Measurements from ENCODE around the gene RABEP1. TPM values are rescaled to one million over a fixed set of nuclear protein-coding genes. Genes with fewer than 3 reads are reported as not detected.

RABEP1 gene
- total RNA-seq, 3 donors from 2014 or later (not counting 1 experiment from before 2014, with no cell fraction given): 44.1 to 64.0 (median 44.2) TPM

DNA sequence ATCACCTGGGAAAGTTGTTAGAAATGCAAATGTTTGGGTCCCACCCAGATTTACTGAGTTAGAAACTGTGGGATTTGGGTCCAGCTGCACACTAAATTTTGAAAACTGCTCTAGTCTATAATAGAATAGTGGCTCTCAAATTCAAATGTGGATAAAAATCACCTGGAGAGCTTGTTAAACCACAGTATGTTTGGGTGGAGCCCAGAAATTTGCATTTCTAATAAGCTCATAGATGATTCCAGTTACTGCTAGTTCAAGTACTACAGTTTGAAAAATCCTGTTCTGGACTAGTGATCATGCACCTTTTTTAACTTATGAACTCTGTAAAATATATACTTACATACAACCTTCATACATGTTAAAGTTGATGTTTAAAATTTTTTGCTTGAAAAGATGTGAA is 27.8 kb downstream of the RABEP1 start:
- Mint-ChIP-seq H3K36me3 (no peaks in the 10 kb centered on the region), H3K27me3 (ENCODE audit: low read depth in 2 of 2) (no peaks in the 10 kb centered on the region), H3K4me3 (no peak overlapping the region), H3K4me1 (peaks cover 18 to 52% of the 10 kb centered on the region in 2 donors), H3K9me3 (no peaks in the 10 kb centered on the region), H3K27ac (peak overlapping the region; percentile 53 to 79)
- intact Hi-C loops (cut with micrococcal nuclease): loop anchor here (10.0 kb wide), 1 partner anchor 65 kb away; no protein-coding TSS in a partner anchor
- H3K27me3 ChIP-seq (ENCODE audit: control insufficient read depth, insufficient read depth, low read length): no peaks in the 10 kb centered on the region
- peaks cover 5% of the 10 kb centered on the region for H3K4me1 ChIP-seq (ENCODE audit: control insufficient read depth, insufficient read depth, low read length)
- ATAC-seq: no peak
- H3K9me3 ChIP-seq (ENCODE audit: control insufficient read depth, insufficient read depth, low read length): no peaks in the 10 kb centered on the region
- TF ChIP-seq, protein P1, sequence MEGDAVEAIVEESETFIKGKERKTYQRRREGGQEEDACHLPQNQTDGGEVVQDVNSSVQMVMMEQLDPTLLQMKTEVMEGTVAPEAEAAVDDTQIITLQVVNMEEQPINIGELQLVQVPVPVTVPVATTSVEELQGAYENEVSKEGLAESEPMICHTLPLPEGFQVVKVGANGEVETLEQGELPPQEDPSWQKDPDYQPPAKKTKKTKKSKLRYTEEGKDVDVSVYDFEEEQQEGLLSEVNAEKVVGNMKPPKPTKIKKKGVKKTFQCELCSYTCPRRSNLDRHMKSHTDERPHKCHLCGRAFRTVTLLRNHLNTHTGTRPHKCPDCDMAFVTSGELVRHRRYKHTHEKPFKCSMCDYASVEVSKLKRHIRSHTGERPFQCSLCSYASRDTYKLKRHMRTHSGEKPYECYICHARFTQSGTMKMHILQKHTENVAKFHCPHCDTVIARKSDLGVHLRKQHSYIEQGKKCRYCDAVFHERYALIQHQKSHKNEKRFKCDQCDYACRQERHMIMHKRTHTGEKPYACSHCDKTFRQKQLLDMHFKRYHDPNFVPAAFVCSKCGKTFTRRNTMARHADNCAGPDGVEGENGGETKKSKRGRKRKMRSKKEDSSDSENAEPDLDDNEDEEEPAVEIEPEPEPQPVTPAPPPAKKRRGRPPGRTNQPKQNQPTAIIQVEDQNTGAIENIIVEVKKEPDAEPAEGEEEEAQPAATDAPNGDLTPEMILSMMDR (IDR thresholded peaks at IDR 0.05): no peak
- peaks cover 9% of the 10 kb centered on the region for H3K36me3 ChIP-seq (ENCODE audit: control insufficient read depth, insufficient read depth, low read length)
- no peak overlapping the region for H3K4me3 ChIP-seq (ENCODE audit: low read length)
- DNase-seq: no peak
- no peak overlapping the region for H3K27ac ChIP-seq (ENCODE audit: low read length)

DNA sequence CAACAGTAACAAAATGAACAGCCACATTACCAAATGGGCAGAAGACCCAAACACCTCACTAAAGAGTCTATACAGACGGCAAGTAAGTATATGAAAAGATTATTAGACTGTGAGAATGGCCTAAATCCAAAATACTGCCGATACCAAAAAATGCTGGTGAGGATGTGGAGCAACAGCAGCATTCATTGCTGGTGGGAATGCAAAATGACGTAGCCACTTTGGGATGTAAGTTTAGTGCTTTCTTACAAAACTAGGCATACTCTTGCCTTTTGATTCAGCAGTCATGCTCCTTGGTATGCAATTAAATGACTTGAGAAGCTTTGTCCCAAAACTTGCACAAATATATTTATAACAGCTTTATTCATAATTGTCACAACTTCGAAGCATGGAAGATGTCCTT is 43.8 kb downstream of the RABEP1 start:
- Mint-ChIP-seq H3K36me3 (no peaks in the 10 kb centered on the region), H3K4me3 (no peak overlapping the region), H3K27me3 (ENCODE audit: low read depth in 2 of 2) (no peaks in the 10 kb centered on the region), H3K9me3 (peaks cover 0 to 4% of the 10 kb centered on the region in 2 donors), H3K4me1 (peaks cover 42 to 43% of the 10 kb centered on the region in 2 donors), H3K27ac (peak overlapping the region in 1 of 2 donors; percentile 61)
- Histone ChIP-seq H3K9me3 (ENCODE audit: control insufficient read depth, insufficient read depth, low read length) (peaks cover 5% of the 10 kb centered on the region), H3K4me1 (ENCODE audit: control insufficient read depth, insufficient read depth, low read length) (peaks cover 9% of the 10 kb centered on the region), H3K4me3 (ENCODE audit: low read length) (no peak overlapping the region), H3K27ac (ENCODE audit: low read length) (no peak overlapping the region), H3K36me3 (ENCODE audit: control insufficient read depth, insufficient read depth, low read length) (no peaks in the 10 kb centered on the region), H3K27me3 (ENCODE audit: control insufficient read depth, insufficient read depth, low read length) (no peaks in the 10 kb centered on the region)
- intact Hi-C loops (cut with micrococcal nuclease): no loop called here
- 97% methylated on average over 4 of the region's 4 CpGs for WGBS (ENCODE audit: insufficient coverage)
- ATAC-seq (no peak), DNase-seq (no peak)
- TF ChIP-seq, protein P1 (IDR thresholded peaks at IDR 0.05): no peak

DNA sequence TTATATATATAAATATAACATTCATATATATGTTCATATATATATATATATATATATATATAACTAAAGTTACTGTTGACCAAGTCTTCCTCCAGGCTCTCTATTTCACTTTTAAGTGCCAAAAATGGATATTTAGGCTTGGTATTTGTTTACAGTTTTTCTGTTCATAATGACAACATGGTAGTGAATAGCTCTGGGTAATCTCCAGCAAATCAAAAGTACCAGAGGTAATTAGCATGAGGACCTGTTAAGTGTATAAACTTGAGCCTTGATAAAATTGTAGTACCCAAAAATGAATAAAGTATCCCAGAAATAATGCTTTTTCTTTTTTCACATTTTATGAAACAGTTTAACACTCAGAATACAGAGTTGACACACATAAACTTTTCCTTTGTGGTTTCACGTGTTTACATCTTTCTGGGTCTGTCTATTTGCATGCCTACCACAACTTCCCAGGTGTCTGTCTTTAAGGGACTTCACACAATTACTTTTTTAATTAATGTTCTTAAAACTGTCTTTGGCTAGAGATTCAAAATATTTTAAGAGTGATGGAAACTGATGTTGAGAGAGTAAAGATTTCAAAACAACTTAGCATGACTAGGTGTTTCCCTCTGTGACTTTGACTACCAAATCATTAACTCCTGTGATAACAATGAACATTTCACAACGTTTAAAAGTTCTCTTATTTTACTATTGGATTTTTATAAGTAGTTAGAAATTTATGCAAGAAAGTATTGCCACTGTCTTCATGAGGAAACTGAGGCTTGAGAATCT is 47.9 kb downstream of the RABEP1 start:
- Mint-ChIP-seq H3K36me3 (no peaks in the 10 kb centered on the region), H3K4me1 (peaks cover 38 to 53% of the 10 kb centered on the region in 2 donors), H3K27me3 (ENCODE audit: low read depth in 2 of 2) (no peaks in the 10 kb centered on the region), H3K4me3 (peak overlapping the region; percentile 28), H3K27ac (peak overlapping the region; percentile 64 to 81), H3K9me3 (no peaks in the 10 kb centered on the region)
- Histone ChIP-seq H3K9me3 (ENCODE audit: control insufficient read depth, insufficient read depth, low read length) (no peaks in the 10 kb centered on the region), H3K4me1 (ENCODE audit: control insufficient read depth, insufficient read depth, low read length) (peaks cover 9% of the 10 kb centered on the region), H3K27me3 (ENCODE audit: control insufficient read depth, insufficient read depth, low read length) (no peaks in the 10 kb centered on the region), H3K4me3 (ENCODE audit: low read length) (no peak overlapping the region), H3K36me3 (ENCODE audit: control insufficient read depth, insufficient read depth, low read length) (peaks cover 20% of the 10 kb centered on the region), H3K27ac (ENCODE audit: low read length) (peak overlapping the region; percentile 35)
- ATAC-seq: peak in 2 of 3 donors; percentile 34 to 73
- intact Hi-C loops (cut with micrococcal nuclease): no loop called here
- TF ChIP-seq, protein P1 (IDR thresholded peaks at IDR 0.05): no peak
- WGBS (ENCODE audit: insufficient coverage): 0% methylated on average over 1 of the region's 2 CpGs
- DNase-seq: peak in 1 of 2 donors; percentile 44

Data from natural killer cell (primary cell).